Suprapubic skin (tissue), 4 donors: ENCODE results near the gene STUM. TPM values are rescaled to one million over a fixed set of nuclear protein-coding genes. Genes with fewer than 3 reads are reported as not detected.
"Not testable (repeated sequence)": the region's sequence is repeated elsewhere in the genome, so short reads cannot be mapped to it uniquely, and the experiment has no call there.

ENCODE experiments used
- DNase-seq, 2 donors: peaks; one replicate each; pipeline ENCODE4 v3.0.0-alpha.2; 2019; ENCODE audit warnings: low spot score in 2 of 2
- H3K27ac ChIP-seq: fragments of 200-600 bp; sonication (generic); one replicate; pipeline ENCODE4 v1.5.1; 2019
- H3K27me3 ChIP-seq: fragments of 200-600 bp; sonication (generic); one replicate; pipeline ENCODE4 v1.5.1; 2019
- H3K36me3 ChIP-seq: fragments of 200-600 bp; sonication (generic); one replicate; pipeline ENCODE4 v1.5.1; 2019
- H3K4me1 ChIP-seq: fragments of 200-600 bp; sonication (generic); one replicate; pipeline ENCODE4 v1.5.1; 2019
- H3K4me3 ChIP-seq: fragments of 200-600 bp; sonication (generic); one replicate; pipeline ENCODE4 v1.5.1; 2019; ENCODE audit warnings: mild to moderate bottlenecking
- H3K9me3 ChIP-seq: fragments of 200-600 bp; sonication (generic); one replicate; pipeline ENCODE4 v1.5.1; 2019
- CTCF ChIP-seq, 2 donors: fragments of 200-600 bp in 1 of 2; fragments of 450-650 bp in 1 of 2; sonication (generic) in 1 of 2; IDR thresholded peaks; one replicate each; pipeline ENCODE4 v1.5.1; 2016 to 2019; ENCODE audit warnings: antibody characterized with exemption in 2 of 2, mild to moderate bottlenecking in 1 of 2, moderate library complexity in 1 of 2
- EP300 ChIP-seq: sonication (generic); formaldehyde crosslinking; IDR thresholded peaks from one replicate; pipeline ENCODE4 v1.6.1; 2017; ENCODE audit warnings: antibody characterized with exemption
- POLR2A ChIP-seq, 2 donors: fragments of 450-650 bp; IDR thresholded peaks; one replicate each; pipeline ENCODE4 v1.6.1; 2017; ENCODE audit warnings: antibody characterized with exemption in 2 of 2, mild to moderate bottlenecking in 2 of 2, moderate library complexity in 2 of 2
- POLR2AphosphoS5 ChIP-seq, 3 donors: sonication (generic); formaldehyde crosslinking; IDR thresholded peaks; one replicate each; pipeline ENCODE4 v1.6.1; 2017; ENCODE audit warnings: antibody characterized with exemption in 3 of 3
- WGBS: methylation state at CpG from one replicate; pipeline ENCODE4 v1.1.5; 2018; 5-methylcytosine and 5-hydroxymethylcytosine counted together
- total RNA-seq, 4 donors: library from RNA; depleted of rRNA; stranded (reverse); fragments of >200 nt; gene quantifications; one replicate each; pipeline ENCODE4 v1.1.0, GENCODE V29; 2016

STUM gene
- total RNA-seq, 4 donors from 2014 or later = 1.6 to 5.9 (median 2.0) TPM

DNA sequence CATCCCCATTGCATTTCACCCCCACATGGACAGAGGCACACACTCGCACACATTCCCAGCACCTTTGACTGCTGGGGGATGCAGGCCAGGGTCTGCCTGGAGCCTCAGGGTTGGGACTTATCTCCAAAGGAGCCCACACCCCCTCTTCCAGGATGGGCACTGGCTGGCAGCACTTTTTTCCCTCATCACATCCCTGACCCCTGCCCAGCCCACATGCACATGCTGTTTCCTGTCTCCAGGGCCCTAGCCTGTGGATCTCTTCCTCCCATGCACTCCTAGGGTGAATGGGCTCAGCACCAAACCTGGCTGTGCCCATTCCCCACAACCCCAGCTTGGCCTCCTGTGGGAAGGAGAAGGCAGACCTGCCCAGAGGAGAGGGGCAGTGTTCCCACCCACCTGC lies 59.3 kb downstream of the STUM start:
- 100% methylated on average over 1 of the region's 1 CpG for WGBS
- H3K27ac ChIP-seq = no peak overlapping the region
- TF ChIP-seq CTCF (IDR thresholded peaks at IDR 0.05) (no peak), POLR2AphosphoS5 (IDR thresholded peaks at IDR 0.05) (no peak), EP300 (no peak), POLR2A (IDR thresholded peaks at IDR 0.05) (no peak)
- DNase-seq = no peak
- no peaks in the 10 kb centered on the region for H3K36me3 ChIP-seq
- H3K9me3 ChIP-seq = no peaks in the 10 kb centered on the region
- H3K4me3 ChIP-seq = no peak overlapping the region
- peaks cover 40% of the 10 kb centered on the region for H3K4me1 ChIP-seq
- no peaks in the 10 kb centered on the region for H3K27me3 ChIP-seq

DNA sequence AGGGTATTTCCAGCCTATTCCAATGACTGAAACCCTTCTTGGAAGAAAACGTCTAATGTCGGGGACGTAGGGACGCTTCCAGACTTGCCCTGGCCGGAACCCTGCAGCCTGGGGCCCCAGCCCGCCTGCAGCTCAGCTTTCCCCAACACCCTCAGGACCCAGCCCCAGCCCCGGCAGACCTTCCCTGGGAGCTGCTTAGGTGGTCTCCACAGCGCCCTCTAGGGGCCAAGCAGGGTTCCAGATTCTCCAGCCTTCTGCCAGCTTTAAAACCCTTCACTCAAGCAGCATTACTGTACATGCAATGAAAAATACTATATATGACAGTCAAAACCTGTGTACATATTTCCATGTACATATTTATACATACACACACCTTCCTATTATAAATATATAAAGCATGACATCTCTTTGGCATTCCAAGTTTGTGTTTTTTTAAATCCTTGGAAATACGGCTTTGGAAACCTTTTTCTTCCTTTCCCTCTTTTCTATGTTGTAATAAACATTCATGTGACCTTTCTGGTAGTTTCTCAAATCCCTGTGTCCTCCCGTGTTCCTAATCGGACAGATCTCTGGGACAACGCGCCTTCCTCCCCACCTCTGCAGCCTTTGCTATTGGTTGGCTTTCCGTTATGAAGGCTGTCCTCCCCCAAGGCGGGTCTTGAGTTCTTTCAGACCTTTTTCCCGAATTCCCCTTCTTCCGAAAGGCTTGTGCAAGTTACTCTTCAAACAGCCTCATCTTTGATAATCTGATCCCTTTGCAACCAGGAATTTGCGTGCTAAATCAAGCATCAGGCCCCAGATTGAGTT lies 60.3 kb downstream of the STUM start:
- H3K4me1 ChIP-seq = peaks cover 29% of the 10 kb centered on the region
- no peak overlapping the region for H3K27ac ChIP-seq
- WGBS = 64% methylated on average over 18 of the region's 18 CpGs
- H3K27me3 ChIP-seq = no peaks in the 10 kb centered on the region
- no peaks in the 10 kb centered on the region for H3K9me3 ChIP-seq
- TF ChIP-seq POLR2A (IDR thresholded peaks at IDR 0.05) = no peak
- no peak for TF ChIP-seq EP300
- peak; percentile 26 to 84 for TF ChIP-seq CTCF (IDR thresholded peaks at IDR 0.05)
- TF ChIP-seq POLR2AphosphoS5 (IDR thresholded peaks at IDR 0.05) = no peak
- no peaks in the 10 kb centered on the region for H3K36me3 ChIP-seq
- H3K4me3 ChIP-seq = no peak overlapping the region
- no peak for DNase-seq

DNA sequence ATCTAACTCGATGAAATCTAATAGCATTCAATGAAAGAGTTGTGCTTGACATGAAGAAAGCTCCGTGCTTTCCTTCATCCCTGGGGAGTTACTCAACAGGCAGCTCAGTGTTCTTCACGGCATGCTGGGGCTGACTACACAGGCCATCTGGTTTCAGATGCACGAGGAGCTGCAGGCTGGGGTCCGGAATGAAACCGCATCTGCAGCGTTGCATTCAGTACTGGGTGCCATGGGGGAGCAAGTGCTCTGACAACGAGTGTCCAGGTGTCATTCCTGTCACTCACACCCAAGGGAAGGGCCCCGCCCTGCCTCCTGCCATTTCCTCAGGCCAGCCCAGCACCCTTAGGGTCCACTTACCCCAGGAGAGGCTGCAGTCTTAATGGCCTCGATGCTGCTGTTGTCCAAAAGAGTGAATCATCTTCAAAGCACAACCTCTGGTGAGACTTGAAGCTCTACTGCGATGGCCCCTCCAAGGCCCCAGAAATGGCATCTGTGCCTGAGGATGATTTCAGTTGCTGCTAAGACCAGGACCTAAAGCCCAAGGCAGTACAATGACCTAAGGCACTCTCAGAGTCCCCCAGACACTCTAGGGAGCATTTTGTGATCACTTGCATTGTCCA lies 61.4 kb downstream of the STUM start:
- no peaks in the 10 kb centered on the region for H3K27me3 ChIP-seq
- H3K36me3 ChIP-seq = no peaks in the 10 kb centered on the region
- 69% methylated on average over 10 of the region's 11 CpGs for WGBS
- H3K27ac ChIP-seq = no peak overlapping the region
- no peaks in the 10 kb centered on the region for H3K9me3 ChIP-seq
- H3K4me3 ChIP-seq = no peak overlapping the region
- TF ChIP-seq POLR2A (IDR thresholded peaks at IDR 0.05) = no peak
- no peak for TF ChIP-seq EP300
- no peak for TF ChIP-seq POLR2AphosphoS5 (IDR thresholded peaks at IDR 0.05)
- no peak for TF ChIP-seq CTCF (IDR thresholded peaks at IDR 0.05)
- DNase-seq = no peak
- peaks cover 19% of the 10 kb centered on the region for H3K4me1 ChIP-seq

- H3K27me3 ChIP-seq = no peaks in the 10 kb centered on the region
- no peak for TF ChIP-seq POLR2AphosphoS5 (IDR thresholded peaks at IDR 0.05)
- no peak for TF ChIP-seq POLR2A (IDR thresholded peaks at IDR 0.05)
- no peak for TF ChIP-seq EP300
- no peak for TF ChIP-seq CTCF (IDR thresholded peaks at IDR 0.05)
- DNase-seq = no peak
- H3K4me1 ChIP-seq = peaks cover 11% of the 10 kb centered on the region
- WGBS = 89% methylated on average over 7 of the region's 7 CpGs
- no peaks in the 10 kb centered on the region for H3K9me3 ChIP-seq
- H3K4me3 ChIP-seq = no peak overlapping the region
- no peak overlapping the region for H3K27ac ChIP-seq
- H3K36me3 ChIP-seq = no peaks in the 10 kb centered on the region
Observed at GRCh38 chr1:226610671-226611070, 62.1 kb downstream of the STUM start.

DNA sequence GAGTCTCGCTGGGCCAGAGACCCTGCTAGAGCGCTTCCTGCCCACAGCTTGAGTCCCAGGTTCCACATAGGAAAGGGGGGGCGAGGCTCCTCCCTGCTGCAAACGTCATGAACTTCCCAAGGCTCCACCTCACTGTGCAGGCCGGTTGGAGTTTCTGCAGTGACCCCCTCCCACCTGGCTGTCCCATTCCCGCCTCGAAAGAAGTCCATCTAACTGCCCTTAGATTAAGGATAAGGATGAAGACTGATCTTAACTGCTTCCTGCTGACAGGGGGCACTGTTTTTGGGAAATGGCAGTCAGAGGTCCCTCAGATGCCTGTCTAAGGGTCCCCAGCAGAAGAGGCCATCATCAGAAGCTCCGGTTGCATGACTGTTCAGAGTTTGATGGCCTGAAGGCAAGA lies 62.7 kb downstream of the STUM start:
- H3K27me3 ChIP-seq = no peaks in the 10 kb centered on the region
- no peaks in the 10 kb centered on the region for H3K36me3 ChIP-seq
- no peak overlapping the region for H3K4me3 ChIP-seq
- peaks cover 11% of the 10 kb centered on the region for H3K4me1 ChIP-seq
- no peak overlapping the region for H3K27ac ChIP-seq
- DNase-seq = no peak
- 67% methylated on average over 8 of the region's 8 CpGs for WGBS
- H3K9me3 ChIP-seq = no peaks in the 10 kb centered on the region
- TF ChIP-seq EP300 (no peak), CTCF (IDR thresholded peaks at IDR 0.05) (no peak), POLR2A (IDR thresholded peaks at IDR 0.05) (no peak), POLR2AphosphoS5 (IDR thresholded peaks at IDR 0.05) (no peak)

DNA sequence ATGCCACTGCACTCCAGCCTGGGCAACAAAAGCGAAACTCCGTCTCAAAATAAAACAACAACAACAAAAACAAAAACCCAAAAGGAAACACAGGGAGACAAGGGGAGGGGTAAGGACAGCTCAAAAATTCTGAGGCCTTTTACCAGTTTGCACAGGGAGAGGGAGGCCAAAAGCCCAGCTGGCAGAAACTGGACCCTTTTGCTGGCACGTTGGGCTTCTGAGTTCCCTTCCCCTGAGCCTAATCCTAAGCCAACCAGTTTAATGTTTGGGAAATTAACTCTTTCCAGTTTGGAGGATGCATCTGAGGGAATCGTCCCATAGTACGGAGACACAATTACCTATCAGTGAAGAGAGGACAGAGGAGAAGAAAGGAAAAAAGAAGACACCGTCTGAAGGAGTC lies 63.4 kb downstream of the STUM start:
- H3K27ac ChIP-seq, DNase-seq, H3K9me3 ChIP-seq, H3K4me1 ChIP-seq, H3K4me3 ChIP-seq, H3K36me3 ChIP-seq, H3K27me3 ChIP-seq: not testable (repeated sequence)
- 82% methylated on average over 6 of the region's 6 CpGs for WGBS
